PFSK-1 (cell line): ENCODE measurements around the gene NDRG3.
A peak's percentile ranks its signal among the peaks of the same experiment; 100 is the strongest.

Experiments
- FOXP2 ChIP-seq: optimal IDR thresholded peaks from 2 replicates; pipeline ENCODE3; 2011; ENCODE audit warnings: borderline replicate concordance, control low read depth, inconsistent platforms; ENCODE audit not compliant: insufficient read depth; ENCODE audit errors: extremely low read length, extremely low read depth
- POLR2AphosphoS5 ChIP-seq: IDR thresholded peaks from 2 replicates; pipeline ENCODE4 v1.6.1; 2012; ENCODE audit warnings: low read depth, mild to moderate bottlenecking, control low read depth, low read length, moderate library complexity
- REST ChIP-seq, 2 experiments: IDR thresholded peaks; 2 replicates each; pipeline versions ENCODE4 v1.6.1 to v1.8.0; 2011 to 2012; ENCODE audit warnings: low read depth in 2 of 2, low read length in 2 of 2, control low read depth in 1 of 2, inconsistent platforms in 1 of 2, mild to moderate bottlenecking in 1 of 2, moderate library complexity in 1 of 2; ENCODE audit not compliant: insufficient read depth in 1 of 2
- SIN3A ChIP-seq: IDR thresholded peaks from 2 replicates; pipeline ENCODE4 v1.6.1; 2012; ENCODE audit warnings: mild to moderate bottlenecking, low read length, moderate library complexity, borderline replicate concordance; ENCODE audit not compliant: insufficient read depth
- TAF1 ChIP-seq: IDR thresholded peaks from 2 replicates; pipeline ENCODE4 v1.6.1; 2012; ENCODE audit warnings: low read length, control low read depth, borderline replicate concordance; ENCODE audit not compliant: insufficient read depth

The NDRG3 gene

DNA sequence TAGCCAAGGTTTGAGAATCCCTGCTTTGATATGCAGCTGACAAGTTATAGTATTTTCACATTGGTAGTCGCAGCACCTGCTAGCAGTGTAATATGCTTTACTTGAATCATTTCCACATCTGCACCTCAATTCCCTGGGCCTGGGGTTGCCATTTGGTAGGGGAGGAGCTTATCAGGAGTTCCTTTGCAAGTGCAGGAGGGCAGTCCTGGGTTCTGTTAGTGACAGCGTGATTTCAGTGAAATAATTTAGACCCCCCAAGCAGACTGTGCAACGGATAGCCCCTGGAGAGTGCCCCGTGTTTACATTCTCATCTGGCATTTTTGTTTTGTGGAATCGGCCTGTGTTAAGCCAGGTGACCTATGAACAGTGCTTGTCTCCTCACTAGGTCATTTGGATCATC is 134.3 kb downstream of the NDRG3 start:
- TF ChIP-seq REST (IDR thresholded peaks at IDR 0.05; ENCODE audit: insufficient read depth in 1 of 2, low read depth in 2 of 2, low read length in 2 of 2) (no peak), FOXP2 (no peak)

GRCh38 chr20:36607586-36608387 is 138.1 kb downstream of the NDRG3 start:
- no peak for TF ChIP-seq TAF1
- TF ChIP-seq FOXP2 = no peak
- TF ChIP-seq REST (IDR thresholded peaks at IDR 0.05; ENCODE audit: insufficient read depth in 1 of 2, low read depth in 2 of 2, low read length in 2 of 2) = no peak
- TF ChIP-seq POLR2AphosphoS5 = no peak
- no peak for TF ChIP-seq SIN3A

- TF ChIP-seq TAF1 = no peak
- no peak for TF ChIP-seq FOXP2
- TF ChIP-seq POLR2AphosphoS5 = no peak
- no peak for TF ChIP-seq REST (IDR thresholded peaks at IDR 0.05; ENCODE audit: insufficient read depth in 1 of 2, low read depth in 2 of 2, low read length in 2 of 2)
- TF ChIP-seq SIN3A = no peak
Measured at GRCh38 chr20:36606158-36607066, 139.5 kb downstream of the NDRG3 start.

- peak; percentile 76 for TF ChIP-seq POLR2AphosphoS5
- TF ChIP-seq SIN3A = 0 out of 2 replicates have a peak, but pooled peaks have one; percentile 36
- TF ChIP-seq FOXP2 = peak; percentile 91
- no peak for TF ChIP-seq REST (IDR thresholded peaks at IDR 0.05; ENCODE audit: insufficient read depth in 1 of 2, low read depth in 2 of 2, low read length in 2 of 2)
- no peak for TF ChIP-seq TAF1
Measured at GRCh38 chr20:36605399-36606157, 140.3 kb downstream of the NDRG3 start, which contains the start of gene RAB5IF. Gene RAB5IF (plus strand): TSS chr20:36605779. CDS start chr20:36605952, 173 bp downstream.
